ENCODE data around the gene TEP1. TPM values are rescaled to one million over a fixed set of nuclear protein-coding genes. Genes with fewer than 3 reads are reported as not detected.
A peak's percentile ranks its signal among the peaks of the same experiment; 100 is the strongest.

The TEP1 gene
- total RNA-seq, 1 donor from 2014 or later: 28.4 TPM

DNA sequence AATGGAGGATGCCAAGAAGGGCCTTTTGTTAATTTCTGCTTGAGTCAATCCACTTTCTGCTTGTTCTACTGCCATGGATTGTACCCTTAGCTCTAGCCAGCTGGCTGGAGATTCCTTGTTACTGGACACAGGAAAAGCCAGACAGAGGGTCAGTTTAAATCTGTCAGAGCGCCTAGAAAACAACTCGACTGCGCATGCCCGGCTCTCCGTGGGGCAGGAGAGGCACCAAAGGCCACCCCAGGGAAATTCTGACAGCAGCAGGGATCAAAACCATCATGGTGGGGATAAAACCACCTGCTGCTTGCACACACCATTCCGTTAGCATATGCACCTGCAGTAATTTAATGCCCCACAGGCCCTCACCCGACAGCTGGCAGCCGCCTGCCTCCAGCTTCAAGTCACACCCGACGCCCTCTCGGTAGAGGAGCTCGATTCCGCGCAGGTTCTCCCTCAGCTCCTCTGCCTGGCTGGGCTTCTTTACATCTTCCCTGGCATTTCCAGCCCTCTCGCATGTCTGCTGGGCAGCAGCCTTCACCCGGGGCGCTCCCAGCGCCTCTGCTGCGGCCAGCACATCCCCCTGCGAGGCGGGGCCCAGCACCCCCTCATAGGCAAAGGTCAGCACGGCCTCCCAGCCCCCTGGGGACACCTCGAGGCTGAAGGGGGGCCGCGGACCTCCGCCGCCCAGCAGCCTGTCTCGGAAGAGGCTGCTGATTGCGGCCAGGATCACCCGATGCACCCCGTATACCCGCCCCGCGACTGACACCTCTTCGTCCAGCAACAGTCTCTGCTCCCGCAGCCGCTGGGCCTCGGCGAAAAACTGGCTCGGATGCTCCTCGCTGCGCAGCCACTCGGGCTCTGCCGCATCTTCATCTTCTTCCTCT lies 21.6 kb upstream of the TEP1 start:
- Mint-ChIP-seq H3K27ac (ENCODE audit: unreplicated experiment) (no peak overlapping the region), H3K36me3 (ENCODE audit: low read depth, unreplicated experiment) (no peaks in the 10 kb centered on the region), H3K4me3 (ENCODE audit: unreplicated experiment) (no peak overlapping the region), H3K9me3 (ENCODE audit: unreplicated experiment) (no peaks in the 10 kb centered on the region), H3K4me1 (ENCODE audit: low read depth, unreplicated experiment) (no peaks in the 10 kb centered on the region), H3K27me3 (ENCODE audit: low read depth, unreplicated experiment) (peaks cover 32% of the 10 kb centered on the region)
- Histone ChIP-seq H3K4me2 (ENCODE audit: low read length) (peak overlapping the region; percentile 78), H3K36me3 (ENCODE audit: insufficient read depth, low read length) (no peaks in the 10 kb centered on the region), H3K4me1 (ENCODE audit: insufficient read depth, low read length) (peaks cover 15% of the 10 kb centered on the region), H2AFZ (ENCODE audit: low read depth, low read length) (peak overlapping the region; percentile 74), H3K9ac (ENCODE audit: low read length) (peak overlapping the region; percentile 22), H4K20me1 (ENCODE audit: insufficient read depth, low read length) (no peaks in the 10 kb centered on the region), H3K27ac (ENCODE audit: low read depth, low read length) (no peak overlapping the region), H3K27me3 (ENCODE audit: insufficient read depth, low read length) (no peaks in the 10 kb centered on the region), H3K9me3 (ENCODE audit: insufficient read depth, low read depth, low read length) (no peaks in the 10 kb centered on the region), H3K4me3 (ENCODE audit: insufficient read depth, low read depth, low read length) (peak overlapping the region; percentile 28), H3K79me2 (ENCODE audit: insufficient read depth, low read length) (no peaks in the 10 kb centered on the region)
- FAIRE-seq (no peak), DNase-seq (ENCODE audit: low read depth) (no peak)
- TF ChIP-seq, protein P1, sequence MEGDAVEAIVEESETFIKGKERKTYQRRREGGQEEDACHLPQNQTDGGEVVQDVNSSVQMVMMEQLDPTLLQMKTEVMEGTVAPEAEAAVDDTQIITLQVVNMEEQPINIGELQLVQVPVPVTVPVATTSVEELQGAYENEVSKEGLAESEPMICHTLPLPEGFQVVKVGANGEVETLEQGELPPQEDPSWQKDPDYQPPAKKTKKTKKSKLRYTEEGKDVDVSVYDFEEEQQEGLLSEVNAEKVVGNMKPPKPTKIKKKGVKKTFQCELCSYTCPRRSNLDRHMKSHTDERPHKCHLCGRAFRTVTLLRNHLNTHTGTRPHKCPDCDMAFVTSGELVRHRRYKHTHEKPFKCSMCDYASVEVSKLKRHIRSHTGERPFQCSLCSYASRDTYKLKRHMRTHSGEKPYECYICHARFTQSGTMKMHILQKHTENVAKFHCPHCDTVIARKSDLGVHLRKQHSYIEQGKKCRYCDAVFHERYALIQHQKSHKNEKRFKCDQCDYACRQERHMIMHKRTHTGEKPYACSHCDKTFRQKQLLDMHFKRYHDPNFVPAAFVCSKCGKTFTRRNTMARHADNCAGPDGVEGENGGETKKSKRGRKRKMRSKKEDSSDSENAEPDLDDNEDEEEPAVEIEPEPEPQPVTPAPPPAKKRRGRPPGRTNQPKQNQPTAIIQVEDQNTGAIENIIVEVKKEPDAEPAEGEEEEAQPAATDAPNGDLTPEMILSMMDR (IDR thresholded peaks at IDR 0.05; ENCODE audit: insufficient read depth, low read depth, low read length): no peak
- no peak for TF ChIP-seq EZH2 (IDR thresholded peaks at IDR 0.05; ENCODE audit: insufficient read depth, low read length)

DNA sequence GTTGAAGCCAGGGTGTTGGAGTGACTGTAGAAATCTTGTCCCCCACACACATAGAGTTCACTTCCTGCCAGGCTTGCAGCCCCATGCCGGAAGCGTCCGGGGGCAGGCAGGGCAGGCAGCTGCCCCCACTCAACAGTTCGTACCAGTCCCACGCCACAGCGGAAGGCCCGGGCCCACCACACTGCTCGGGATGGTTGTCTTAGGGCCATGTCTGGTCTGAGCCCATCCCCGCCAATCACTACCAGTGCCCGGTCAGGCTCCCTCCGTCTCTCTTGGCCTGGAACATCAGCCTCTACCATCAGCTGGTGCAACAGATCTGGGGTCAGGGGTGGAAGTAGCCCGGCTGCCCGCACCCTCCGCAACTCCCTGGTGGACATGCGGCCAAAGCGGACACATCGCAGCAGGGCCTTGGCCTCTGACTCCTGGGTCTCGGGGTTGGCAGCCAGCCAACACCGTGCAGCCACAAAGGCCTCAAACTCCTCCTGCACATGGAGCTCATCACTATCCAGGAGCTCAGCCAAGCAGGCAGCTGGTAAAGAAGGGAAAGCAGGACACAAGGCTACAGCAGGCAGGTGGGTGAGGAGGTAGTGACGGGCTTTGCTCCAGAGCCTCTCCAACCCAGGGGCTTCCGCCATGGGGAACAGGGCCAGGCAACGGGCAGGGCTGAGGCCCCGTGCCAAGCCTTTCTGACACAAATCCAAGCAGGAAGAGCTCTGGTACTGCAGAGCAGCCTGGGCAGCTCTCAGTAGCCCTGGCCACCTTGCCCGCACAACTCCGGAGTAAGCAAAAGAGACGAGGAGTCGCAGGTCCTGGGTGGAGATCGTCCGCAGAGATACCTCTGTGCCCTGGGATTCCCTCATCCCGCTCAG lies 16.7 kb upstream of the TEP1 start:
- Histone ChIP-seq H3K27me3 (ENCODE audit: insufficient read depth, low read length) (no peaks in the 10 kb centered on the region), H3K4me2 (ENCODE audit: low read length) (no peak overlapping the region), H4K20me1 (ENCODE audit: insufficient read depth, low read length) (no peaks in the 10 kb centered on the region), H3K9ac (ENCODE audit: low read length) (no peak overlapping the region), H3K27ac (ENCODE audit: low read depth, low read length) (no peak overlapping the region), H3K79me2 (ENCODE audit: insufficient read depth, low read length) (no peaks in the 10 kb centered on the region), H3K36me3 (ENCODE audit: insufficient read depth, low read length) (no peaks in the 10 kb centered on the region), H2AFZ (ENCODE audit: low read depth, low read length) (no peak overlapping the region), H3K4me1 (ENCODE audit: insufficient read depth, low read length) (peaks cover 3% of the 10 kb centered on the region), H3K9me3 (ENCODE audit: insufficient read depth, low read depth, low read length) (no peaks in the 10 kb centered on the region), H3K4me3 (ENCODE audit: insufficient read depth, low read depth, low read length) (no peak overlapping the region)
- Mint-ChIP-seq H3K4me1 (ENCODE audit: low read depth, unreplicated experiment) (peaks cover 13% of the 10 kb centered on the region), H3K36me3 (ENCODE audit: low read depth, unreplicated experiment) (no peaks in the 10 kb centered on the region), H3K9me3 (ENCODE audit: unreplicated experiment) (no peaks in the 10 kb centered on the region), H3K27ac (ENCODE audit: unreplicated experiment) (peak overlapping the region; percentile 47), H3K4me3 (ENCODE audit: unreplicated experiment) (peak overlapping the region; percentile 27), H3K27me3 (ENCODE audit: low read depth, unreplicated experiment) (peaks cover 6% of the 10 kb centered on the region)
- DNase-seq (ENCODE audit: low read depth) (no peak), FAIRE-seq (no peak)
- TF ChIP-seq EZH2 (IDR thresholded peaks at IDR 0.05; ENCODE audit: insufficient read depth, low read length): no peak
- TF ChIP-seq, protein P1 (IDR thresholded peaks at IDR 0.05; ENCODE audit: insufficient read depth, low read depth, low read length): no peak
